Esophagus squamous epithelium (tissue), 5 donors: ENCODE measurements around the gene FHAD1. TPM values are rescaled to one million over a fixed set of nuclear protein-coding genes. Genes with fewer than 3 reads are reported as not detected.
A peak's percentile ranks its signal among the peaks of the same experiment; 100 is the strongest.

Source experiments
- DNase-seq: peaks from one replicate; lab custom pipeline; 2025; lab: John Stamatoyannopoulos, UW
- H3K27ac ChIP-seq, 4 donors: fragments of 200-600 bp; sonication (generic); one replicate each; pipeline ENCODE4 v1.5.1; 2016 to 2019; ENCODE audit warnings: mild to moderate bottlenecking in 1 of 4
- H3K27me3 ChIP-seq, 4 donors: fragments of 200-600 bp; sonication (generic); 1 replicate in 3 of 4; 2 replicates in 1 of 4; pipeline versions ENCODE4 v1.5.1 to v1.6.0; 2017 to 2021; ENCODE audit warnings: antibody characterized with exemption in 1 of 4
- H3K36me3 ChIP-seq, 3 donors: fragments of 200-600 bp; sonication (generic); one replicate each; pipeline ENCODE4 v1.5.1; 2016 to 2019
- H3K4me1 ChIP-seq, 3 donors: fragments of 200-600 bp; sonication (generic); one replicate each; pipeline ENCODE4 v1.5.1; 2017 to 2019
- H3K4me3 ChIP-seq, 4 donors: fragments of 200-600 bp; sonication (generic); 1 replicate in 3 of 4; 2 replicates in 1 of 4; pipeline ENCODE4 v1.5.1; 2016 to 2019; ENCODE audit warnings: mild to moderate bottlenecking in 2 of 4, moderate library complexity in 1 of 4
- H3K9me3 ChIP-seq, 3 donors: fragments of 200-600 bp; sonication (generic); one replicate each; pipeline ENCODE4 v1.5.1; 2016 to 2019
- CTCF ChIP-seq, 6 experiments: fragments of 450-650 bp in 4 of 6; fragments of 200-600 bp in 2 of 6; sonication (generic) in 2 of 6; IDR thresholded peaks; one replicate each; pipeline ENCODE4 v1.5.1; 2016 to 2019; ENCODE audit warnings: antibody characterized with exemption in 6 of 6, mild to moderate bottlenecking in 4 of 6, moderate library complexity in 4 of 6
- POLR2A ChIP-seq, 4 donors: fragments of 450-650 bp; IDR thresholded peaks; one replicate each; pipeline ENCODE4 v1.6.1; 2017; ENCODE audit warnings: antibody characterized with exemption in 4 of 4, mild to moderate bottlenecking in 4 of 4, moderate library complexity in 3 of 4
- WGBS, 2 donors: methylation state at CpG; one replicate each; pipeline ENCODE4 v1.1.5; 2018; 5-methylcytosine and 5-hydroxymethylcytosine counted together
- intact Hi-C: fragments of 100-400 bp; cut with DNase I; formaldehyde crosslinking; loops from one replicate; pipeline ENCODE4 v1.15.0; 2022
- total RNA-seq, 4 donors: library from RNA; depleted of rRNA; stranded (reverse); fragments of >200 nt; gene quantifications; one replicate each; pipeline ENCODE4 v1.1.0, GENCODE V29; 2016
- donor health status: DM: yes; HTN: yes; CAD: no.

Gene FHAD1
- total RNA-seq, 4 donors from 2014 or later: 0.57 TPM; not detected in 3

- H3K4me1 ChIP-seq: peaks cover 0 to 58% (median 25%) of the 10 kb centered on the region in 3 donors
- no peaks in the 10 kb centered on the region for H3K9me3 ChIP-seq
- H3K27me3 ChIP-seq: no peaks in the 10 kb centered on the region
- H3K36me3 ChIP-seq: no peaks in the 10 kb centered on the region
- WGBS, 2 donors: 67 to 77% methylated on average over 11 of the region's 11 CpGs
- no peak overlapping the region for H3K4me3 ChIP-seq
- DNase-seq: no peak
- no peak overlapping the region for H3K27ac ChIP-seq
- TF ChIP-seq POLR2A (IDR thresholded peaks at IDR 0.05) (no peak), CTCF (IDR thresholded peaks at IDR 0.05) (no peak)
- intact Hi-C loops: no loop called here
These were observed 96.7 kb downstream of the FHAD1 start for GRCh38 chr1:15343729-15344128.

DNA sequence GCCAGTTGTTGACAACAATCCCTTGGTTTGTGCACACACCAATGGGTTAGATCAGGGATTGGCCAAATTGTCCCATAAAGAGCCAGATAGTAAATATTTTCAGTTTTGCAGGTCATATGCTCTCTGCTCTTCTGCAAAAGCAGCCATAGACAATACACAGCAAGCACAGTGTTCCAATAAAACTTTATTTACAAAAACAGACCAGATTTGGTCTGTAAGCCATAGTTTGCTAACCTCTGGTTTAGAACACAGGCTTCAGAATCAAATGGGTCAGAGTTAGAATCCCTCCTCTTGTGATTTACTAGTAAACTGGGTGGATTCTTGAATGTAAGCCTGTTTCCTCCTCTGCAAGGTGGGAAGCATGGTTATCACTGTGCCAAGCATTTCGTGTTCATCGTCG, 97.4 kb downstream of the FHAD1 start:
- peaks cover 0 to 58% (median 25%) of the 10 kb centered on the region in 3 donors for H3K4me1 ChIP-seq
- H3K4me3 ChIP-seq: no peak overlapping the region
- TF ChIP-seq CTCF (IDR thresholded peaks at IDR 0.05): no peak
- no peak for TF ChIP-seq POLR2A (IDR thresholded peaks at IDR 0.05)
- intact Hi-C loops: no loop called here
- H3K36me3 ChIP-seq: no peaks in the 10 kb centered on the region
- WGBS, 2 donors: 83 to 100% methylated on average over 2 to 3 of the region's 3 CpGs
- DNase-seq: no peak
- H3K27me3 ChIP-seq: no peaks in the 10 kb centered on the region
- H3K9me3 ChIP-seq: no peaks in the 10 kb centered on the region
- no peak overlapping the region for H3K27ac ChIP-seq

DNA sequence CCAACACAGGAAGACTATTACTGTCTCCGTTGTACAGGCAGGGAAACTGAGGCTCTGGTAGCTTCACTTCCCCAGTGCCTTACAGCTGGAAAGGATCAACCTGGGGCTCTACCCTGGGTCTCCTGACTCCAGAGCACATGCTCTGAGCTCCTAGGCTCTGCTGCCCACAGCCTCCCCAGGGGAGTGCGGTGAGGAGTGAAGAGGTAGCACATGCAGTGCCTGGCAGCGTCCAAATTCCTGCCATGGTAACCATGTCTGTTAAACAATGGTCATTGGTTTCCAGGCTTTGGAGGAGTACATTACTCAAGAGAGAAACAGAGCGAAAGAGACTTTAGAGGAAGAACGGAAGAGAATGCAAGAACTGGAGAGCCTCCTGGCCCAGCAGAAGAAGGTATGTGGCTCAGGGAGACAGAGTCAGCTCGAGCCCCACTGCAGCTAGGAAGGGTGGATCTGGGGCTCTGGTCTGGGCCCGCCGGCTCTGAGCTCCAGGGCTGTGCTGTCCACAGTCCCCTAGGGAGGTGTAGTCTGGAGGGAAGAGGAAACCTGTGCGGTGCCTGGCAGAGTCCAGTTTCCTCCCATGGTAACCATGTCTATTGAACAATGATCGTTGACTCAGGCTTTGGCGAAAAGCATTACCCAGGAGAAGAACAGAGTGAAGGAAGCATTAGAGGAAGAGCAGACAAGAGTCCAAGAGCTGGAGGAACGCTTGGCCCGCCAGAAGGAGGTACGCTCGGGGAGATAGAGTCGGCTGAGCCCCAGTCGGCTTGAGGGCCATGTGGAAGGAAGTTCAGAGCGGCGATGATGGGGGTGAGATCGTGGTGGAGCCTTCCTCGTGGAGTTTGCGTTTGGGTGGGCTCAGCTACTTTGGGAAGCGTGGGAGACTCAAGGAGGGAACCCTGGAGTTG, 98.0 kb downstream of the FHAD1 start:
- Histone ChIP-seq H3K27ac (peak overlapping the region; percentile 25 to 78 (median 53)), H3K36me3 (no peaks in the 10 kb centered on the region), H3K9me3 (no peaks in the 10 kb centered on the region), H3K4me1 (peaks cover 0 to 52% (median 26%) of the 10 kb centered on the region in 3 donors), H3K4me3 (no peak overlapping the region), H3K27me3 (no peaks in the 10 kb centered on the region)
- no peak for DNase-seq
- TF ChIP-seq CTCF (IDR thresholded peaks at IDR 0.05) (no peak), POLR2A (IDR thresholded peaks at IDR 0.05) (no peak)
- intact Hi-C loops: no loop called here
- 84 to 94% methylated on average over 18 to 19 of the region's 23 CpGs for WGBS, 2 donors

GRCh38 chr1:15345705-15346345, 98.8 kb downstream of the FHAD1 start:
- DNase-seq: peak; percentile 13
- Histone ChIP-seq H3K4me1 (peaks cover 0 to 52% (median 30%) of the 10 kb centered on the region in 3 donors), H3K27me3 (no peaks in the 10 kb centered on the region), H3K36me3 (no peaks in the 10 kb centered on the region), H3K27ac (peak overlapping the region; percentile 25 to 78 (median 53)), H3K9me3 (no peaks in the 10 kb centered on the region), H3K4me3 (no peak overlapping the region)
- WGBS, 2 donors: 51 to 57% methylated on average over 12 to 13 of the region's 17 CpGs
- TF ChIP-seq CTCF (IDR thresholded peaks at IDR 0.05) (no peak), POLR2A (IDR thresholded peaks at IDR 0.05) (no peak)
- intact Hi-C loops: no loop called here
